ENCODE data around the gene PHIP. TPM values are rescaled to one million over a fixed set of nuclear protein-coding genes. Genes with fewer than 3 reads are reported as not detected.
"Not testable (repeated sequence)": the region's sequence is repeated elsewhere in the genome, so short reads cannot be mapped to it uniquely, and the experiment has no call there.

The PHIP gene
- total RNA-seq, 1 experiment from 2014 or later, result 22.6 TPM

DNA sequence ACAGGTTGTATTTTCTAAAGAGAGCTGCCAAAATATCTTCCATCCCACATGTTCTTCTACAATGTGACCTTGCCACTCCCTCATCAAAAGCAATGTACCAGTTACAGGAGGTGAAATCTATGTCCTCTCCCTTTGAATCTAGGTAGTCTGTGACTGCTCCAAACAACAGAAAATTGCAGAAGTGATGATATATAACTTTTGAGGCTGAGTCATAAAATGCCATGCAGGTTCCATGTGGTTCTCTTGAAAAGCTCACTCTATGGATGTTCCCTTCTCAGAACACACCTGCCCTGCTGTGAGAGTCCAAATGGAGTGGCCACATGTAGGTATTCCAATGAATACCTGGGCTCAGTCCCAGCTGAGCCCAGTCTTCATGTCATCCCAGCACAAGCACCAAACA lies 16.9 kb upstream of the PHIP start:
- ATAC-seq (no peak), DNase-seq (ENCODE audit: low read depth, low spot score) (no peak)
- H3K4me3 ChIP-seq (replicated peaks in 1 of 2; ENCODE audit: low read depth in 1 of 2, low read length in 2 of 2), result no peak overlapping the region
- no peaks in the 10 kb centered on the region for H3K9me2 ChIP-seq (ENCODE audit: insufficient read depth)
- ChIA-PET RAD21 (ENCODE audit: low non-redundant PET in 1 of 2, low total read pairs in 2 of 2, uncharacterized antibody in 2 of 2, unreplicated experiment in 2 of 2) (no interaction called here), POLR2A (no interaction called here), CTCF (no interaction called here)
- intact Hi-C loops (cut with micrococcal nuclease), result no loop called here
- no peaks in the 10 kb centered on the region for H3K9me3 ChIP-seq (ENCODE audit: control insufficient read depth in 1 of 2, insufficient read depth in 1 of 2, low read depth in 1 of 2, low read length in 2 of 2)
- no peak overlapping the region for H2AFZ ChIP-seq (ENCODE audit: low read depth, low read length, poor library complexity, severe bottlenecking)
- no peaks in the 10 kb centered on the region for H3K4me1 ChIP-seq (ENCODE audit: control insufficient read depth in 1 of 2, insufficient read depth in 2 of 2, low read length in 2 of 2)
- TF ChIP-seq, protein P1, sequence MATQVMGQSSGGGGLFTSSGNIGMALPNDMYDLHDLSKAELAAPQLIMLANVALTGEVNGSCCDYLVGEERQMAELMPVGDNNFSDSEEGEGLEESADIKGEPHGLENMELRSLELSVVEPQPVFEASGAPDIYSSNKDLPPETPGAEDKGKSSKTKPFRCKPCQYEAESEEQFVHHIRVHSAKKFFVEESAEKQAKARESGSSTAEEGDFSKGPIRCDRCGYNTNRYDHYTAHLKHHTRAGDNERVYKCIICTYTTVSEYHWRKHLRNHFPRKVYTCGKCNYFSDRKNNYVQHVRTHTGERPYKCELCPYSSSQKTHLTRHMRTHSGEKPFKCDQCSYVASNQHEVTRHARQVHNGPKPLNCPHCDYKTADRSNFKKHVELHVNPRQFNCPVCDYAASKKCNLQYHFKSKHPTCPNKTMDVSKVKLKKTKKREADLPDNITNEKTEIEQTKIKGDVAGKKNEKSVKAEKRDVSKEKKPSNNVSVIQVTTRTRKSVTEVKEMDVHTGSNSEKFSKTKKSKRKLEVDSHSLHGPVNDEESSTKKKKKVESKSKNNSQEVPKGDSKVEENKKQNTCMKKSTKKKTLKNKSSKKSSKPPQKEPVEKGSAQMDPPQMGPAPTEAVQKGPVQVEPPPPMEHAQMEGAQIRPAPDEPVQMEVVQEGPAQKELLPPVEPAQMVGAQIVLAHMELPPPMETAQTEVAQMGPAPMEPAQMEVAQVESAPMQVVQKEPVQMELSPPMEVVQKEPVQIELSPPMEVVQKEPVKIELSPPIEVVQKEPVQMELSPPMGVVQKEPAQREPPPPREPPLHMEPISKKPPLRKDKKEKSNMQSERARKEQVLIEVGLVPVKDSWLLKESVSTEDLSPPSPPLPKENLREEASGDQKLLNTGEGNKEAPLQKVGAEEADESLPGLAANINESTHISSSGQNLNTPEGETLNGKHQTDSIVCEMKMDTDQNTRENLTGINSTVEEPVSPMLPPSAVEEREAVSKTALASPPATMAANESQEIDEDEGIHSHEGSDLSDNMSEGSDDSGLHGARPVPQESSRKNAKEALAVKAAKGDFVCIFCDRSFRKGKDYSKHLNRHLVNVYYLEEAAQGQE (IDR thresholded peaks at IDR 0.05; ENCODE audit: low read depth), result no peak
- TF ChIP-seq, protein P2, sequence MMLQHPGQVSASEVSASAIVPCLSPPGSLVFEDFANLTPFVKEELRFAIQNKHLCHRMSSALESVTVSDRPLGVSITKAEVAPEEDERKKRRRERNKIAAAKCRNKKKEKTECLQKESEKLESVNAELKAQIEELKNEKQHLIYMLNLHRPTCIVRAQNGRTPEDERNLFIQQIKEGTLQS (IDR thresholded peaks at IDR 0.05), result no peak
- TF ChIP-seq JUND (IDR thresholded peaks at IDR 0.05) (no peak), SRF (IDR thresholded peaks at IDR 0.05; ENCODE audit: low read depth) (no peak), TCF7L2 (IDR thresholded peaks at IDR 0.05; ENCODE audit: borderline replicate concordance, extremely low read depth, insufficient read depth, insufficient read length) (no peak), POLR2A (IDR thresholded peaks at IDR 0.05; ENCODE audit: borderline replicate concordance, extremely low read depth, insufficient read depth, insufficient read length) (no peak), ZNF274 (IDR thresholded peaks at IDR 0.05; ENCODE audit: low read depth, low read length) (no peak), EZH2 (IDR thresholded peaks at IDR 0.05) (no peak)
- TF ChIP-seq, protein P3, sequence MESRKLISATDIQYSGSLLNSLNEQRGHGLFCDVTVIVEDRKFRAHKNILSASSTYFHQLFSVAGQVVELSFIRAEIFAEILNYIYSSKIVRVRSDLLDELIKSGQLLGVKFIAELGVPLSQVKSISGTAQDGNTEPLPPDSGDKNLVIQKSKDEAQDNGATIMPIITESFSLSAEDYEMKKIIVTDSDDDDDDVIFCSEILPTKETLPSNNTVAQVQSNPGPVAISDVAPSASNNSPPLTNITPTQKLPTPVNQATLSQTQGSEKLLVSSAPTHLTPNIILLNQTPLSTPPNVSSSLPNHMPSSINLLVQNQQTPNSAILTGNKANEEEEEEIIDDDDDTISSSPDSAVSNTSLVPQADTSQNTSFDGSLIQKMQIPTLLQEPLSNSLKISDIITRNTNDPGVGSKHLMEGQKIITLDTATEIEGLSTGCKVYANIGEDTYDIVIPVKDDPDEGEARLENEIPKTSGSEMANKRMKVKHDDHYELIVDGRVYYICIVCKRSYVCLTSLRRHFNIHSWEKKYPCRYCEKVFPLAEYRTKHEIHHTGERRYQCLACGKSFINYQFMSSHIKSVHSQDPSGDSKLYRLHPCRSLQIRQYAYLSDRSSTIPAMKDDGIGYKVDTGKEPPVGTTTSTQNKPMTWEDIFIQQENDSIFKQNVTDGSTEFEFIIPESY (IDR thresholded peaks at IDR 0.05; ENCODE audit: extremely low read depth, insufficient replicate concordance, low read length), result no peak
- H3K4me2 ChIP-seq (ENCODE audit: low read length), result no peak overlapping the region
- no peak overlapping the region for H3K27ac ChIP-seq (ENCODE audit: low read depth, low read length)
- no peaks in the 10 kb centered on the region for H3K27me3 ChIP-seq (ENCODE audit: insufficient read depth, low read length)
- H3K9ac ChIP-seq (ENCODE audit: low read length), result no peak overlapping the region
- H3K79me2 ChIP-seq (ENCODE audit: insufficient read depth, low read length), result no peaks in the 10 kb centered on the region
- H4K20me1 ChIP-seq (ENCODE audit: insufficient read depth), result no peaks in the 10 kb centered on the region
- no peaks in the 10 kb centered on the region for H3K36me3 ChIP-seq (ENCODE audit: control insufficient read depth in 1 of 2, insufficient read depth in 2 of 2, low read length in 2 of 2)
- BruUV-seq (replicated peaks), result no TSS peak

DNA sequence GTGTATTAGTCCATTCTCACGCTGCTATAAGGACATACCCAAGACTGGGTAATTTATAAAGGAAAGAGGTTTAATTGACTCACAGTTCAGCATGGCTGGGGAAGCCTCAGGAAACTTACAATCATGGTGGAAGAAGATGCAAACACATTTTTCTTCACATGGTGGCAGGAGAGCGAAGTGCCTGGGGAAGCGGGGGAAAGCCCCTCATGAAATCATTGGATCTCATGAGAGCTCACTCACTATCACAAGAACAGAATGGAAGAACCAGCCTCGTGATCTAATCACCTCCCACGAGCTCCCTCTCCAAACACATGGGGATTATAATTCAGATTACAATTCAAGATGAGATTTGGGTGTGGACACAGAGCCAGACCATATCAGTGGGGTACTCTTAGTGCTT lies 13.7 kb upstream of the PHIP start:
- RAD21 ChIA-PET (ENCODE audit: low non-redundant PET in 1 of 2, low total read pairs in 2 of 2, uncharacterized antibody in 2 of 2, unreplicated experiment in 2 of 2); H3K27ac ChIP-seq (ENCODE audit: low read depth, low read length); DNase-seq (ENCODE audit: low read depth, low spot score); H4K20me1 ChIP-seq (ENCODE audit: insufficient read depth); H3K9me3 ChIP-seq (ENCODE audit: control insufficient read depth in 1 of 2, insufficient read depth in 1 of 2, low read depth in 1 of 2, low read length in 2 of 2); ATAC-seq; H3K4me1 ChIP-seq (ENCODE audit: control insufficient read depth in 1 of 2, insufficient read depth in 2 of 2, low read length in 2 of 2); CTCF ChIA-PET; POLR2A ChIA-PET; intact Hi-C loops (cut with micrococcal nuclease); H3K79me2 ChIP-seq (ENCODE audit: insufficient read depth, low read length); H3K9ac ChIP-seq (ENCODE audit: low read length); H3K36me3 ChIP-seq (ENCODE audit: control insufficient read depth in 1 of 2, insufficient read depth in 2 of 2, low read length in 2 of 2); H3K4me3 ChIP-seq (replicated peaks in 1 of 2; ENCODE audit: low read depth in 1 of 2, low read length in 2 of 2); H3K9me2 ChIP-seq (ENCODE audit: insufficient read depth); H2AFZ ChIP-seq (ENCODE audit: low read depth, low read length, poor library complexity, severe bottlenecking); BruUV-seq (replicated peaks); H3K4me2 ChIP-seq (ENCODE audit: low read length); H3K27me3 ChIP-seq (ENCODE audit: insufficient read depth, low read length): not testable (repeated sequence)

Measured in HCT116 (cell line).